ENCODE data around the gene CDC73.

DNA sequence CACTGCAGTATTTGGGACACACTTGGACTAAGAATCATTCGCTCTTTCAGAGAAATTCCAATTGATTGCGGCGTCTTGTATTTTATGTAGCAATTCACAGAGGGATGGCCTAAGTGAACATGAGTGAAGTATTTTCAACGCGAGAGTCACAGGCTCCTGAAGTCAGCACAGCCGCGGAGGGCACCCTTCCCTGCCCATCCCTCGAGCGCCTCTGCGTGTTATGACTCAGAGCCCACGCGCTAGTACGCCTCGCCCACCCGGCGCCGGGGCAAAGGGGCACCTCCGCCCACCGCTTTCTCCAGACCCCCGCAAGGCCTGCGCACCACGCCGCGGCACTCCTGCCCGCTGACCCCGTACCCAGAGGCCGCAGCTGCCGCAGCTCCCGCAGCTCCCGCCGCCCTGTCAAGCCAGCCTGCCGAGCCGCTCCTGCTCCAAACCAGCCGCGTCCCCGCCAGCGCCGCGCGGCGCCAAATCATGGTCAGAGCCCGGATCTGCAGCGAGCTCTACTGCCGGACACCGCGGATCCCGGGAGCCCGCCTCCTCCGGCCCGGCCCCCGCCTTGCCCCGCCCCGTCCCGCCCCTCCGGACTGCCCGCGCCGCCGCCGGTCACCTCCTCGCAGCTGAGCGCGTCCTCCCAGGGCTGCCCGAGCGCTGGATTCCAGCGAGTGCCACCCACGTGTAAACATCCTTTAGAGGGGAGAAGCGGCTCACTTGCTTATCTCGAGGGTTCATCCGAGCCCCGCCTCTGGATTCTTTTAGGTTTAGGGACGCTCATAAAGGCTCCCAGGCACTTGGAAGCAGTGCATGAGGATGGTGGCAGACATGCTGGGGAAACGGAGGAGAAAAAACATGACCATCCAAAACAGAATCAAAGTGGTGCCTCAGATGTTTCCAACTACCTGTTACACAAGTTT is 16.7 kb upstream of the CDC73 start, which contains the start of gene GLRX2:
- TF ChIP-seq POLR2A (IDR thresholded peaks at IDR 0.05; ENCODE audit: low read length) (peak; percentile 78), GATA1 (IDR thresholded peaks at IDR 0.05; ENCODE audit: low read depth, low read length) (no peak)

All from erythroblast (primary cell).